OCI-LY7 (cell line): ENCODE measurements around the gene SLCO2A1.

ENCODE experiments used
- CTCF ChIP-seq: fragments of 200-600 bp; sonication (generic); conservative IDR thresholded peaks from 2 replicates; pipeline ENCODE4 v1.5.1; 2014; ENCODE audit warnings: mild to moderate bottlenecking, antibody characterized with exemption, low read length, moderate library complexity, mixed read lengths
- EZH2phosphoT487 ChIP-seq: fragments of 200-600 bp; sonication (generic); IDR thresholded peaks from 2 replicates; pipeline ENCODE4 v1.6.1; 2018; ENCODE audit warnings: low read depth, borderline replicate concordance, mild to moderate bottlenecking, mixed run types, antibody characterized with exemption, low read length, moderate library complexity, mixed read lengths

- TF ChIP-seq CTCF: no peak
- TF ChIP-seq EZH2phosphoT487: no peak
Measured at GRCh38 chr3:134044459-134044858, 14.7 kb upstream of the SLCO2A1 start.
